Neural crest cell (in vitro differentiated cells): ENCODE data around the gene SLC22A16. TPM values are rescaled to one million over a fixed set of nuclear protein-coding genes. Genes with fewer than 3 reads are reported as not detected.
"Not testable (repeated sequence)": the region's sequence is repeated elsewhere in the genome, so short reads cannot be mapped to it uniquely, and the experiment has no call there.

Experiments used
- DNase-seq: peaks from one replicate; pipeline ENCODE4 v3.0.0; 2021; ENCODE audit warnings: low read depth, mixed read lengths, low spot score
- H3K27ac Mint-ChIP-seq: one replicate; pipeline ENCODE4 v1.8.0; 2021; ENCODE audit warnings: mild to moderate bottlenecking, mixed read lengths; ENCODE audit not compliant: unreplicated experiment
- H3K27me3 Mint-ChIP-seq: 2 replicates; pipeline ENCODE4 v1.8.0; 2021; ENCODE audit warnings: low read depth, mild to moderate bottlenecking, mixed read lengths
- H3K36me3 Mint-ChIP-seq: 2 replicates; pipeline ENCODE4 v1.8.0; 2021; ENCODE audit warnings: low read depth, mild to moderate bottlenecking, mixed read lengths
- H3K4me1 Mint-ChIP-seq: 2 replicates; pipeline ENCODE4 v1.8.0; 2021; ENCODE audit warnings: mixed read lengths
- H3K4me3 Mint-ChIP-seq: one replicate; pipeline ENCODE4 v1.8.0; 2021; ENCODE audit warnings: mild to moderate bottlenecking, mixed read lengths
- H3K9me3 Mint-ChIP-seq: 2 replicates; pipeline ENCODE4 v1.8.0; 2021; ENCODE audit warnings: mixed read lengths
- CTCF ChIP-seq: fragments of 200-600 bp; sonication (generic); conservative IDR thresholded peaks from 2 replicates; pipeline ENCODE4 v1.5.0; 2021; ENCODE audit warnings: antibody characterized with exemption, mild to moderate bottlenecking
- total RNA-seq: library from RNA; stranded (reverse); gene quantifications from 2 replicates; pipeline ENCODE4 v1.2.1, GENCODE V29; 2021

SLC22A16 gene
- total RNA-seq, 1 donor from 2014 or later: not detected

GRCh38 chr6:110488606-110489190 lies 12.3 kb upstream of the SLC22A16 start:
- H3K27me3 Mint-ChIP-seq: peaks cover 2% of the 10 kb centered on the region
- H3K9me3 Mint-ChIP-seq: peaks cover 2% of the 10 kb centered on the region
- no peak for TF ChIP-seq CTCF
- H3K4me3 Mint-ChIP-seq: no peak overlapping the region
- no peaks in the 10 kb centered on the region for H3K4me1 Mint-ChIP-seq
- DNase-seq: no peak
- H3K27ac Mint-ChIP-seq: no peak overlapping the region
- H3K36me3 Mint-ChIP-seq: no peaks in the 10 kb centered on the region

GRCh38 chr6:110487968-110488381 lies 11.6 kb upstream of the SLC22A16 start:
- H3K36me3 Mint-ChIP-seq, H3K27ac Mint-ChIP-seq, H3K9me3 Mint-ChIP-seq, H3K4me1 Mint-ChIP-seq, H3K27me3 Mint-ChIP-seq, H3K4me3 Mint-ChIP-seq, DNase-seq: not testable (repeated sequence)

GRCh38 chr6:110486756-110487155 lies 10.3 kb upstream of the SLC22A16 start:
- DNase-seq: no peak
- Mint-ChIP-seq H3K9me3 (peaks cover 2% of the 10 kb centered on the region), H3K36me3 (no peaks in the 10 kb centered on the region), H3K4me1 (no peaks in the 10 kb centered on the region), H3K27ac (no peak overlapping the region), H3K4me3 (no peak overlapping the region), H3K27me3 (no peaks in the 10 kb centered on the region)
- no peak for TF ChIP-seq CTCF

GRCh38 chr6:110485491-110485890 lies 9.1 kb upstream of the SLC22A16 start:
- no peak for TF ChIP-seq CTCF
- no peaks in the 10 kb centered on the region for H3K4me1 Mint-ChIP-seq
- H3K4me3 Mint-ChIP-seq: no peak overlapping the region
- H3K27ac Mint-ChIP-seq: no peak overlapping the region
- H3K27me3 Mint-ChIP-seq: no peaks in the 10 kb centered on the region
- no peaks in the 10 kb centered on the region for H3K9me3 Mint-ChIP-seq
- H3K36me3 Mint-ChIP-seq: no peaks in the 10 kb centered on the region
- DNase-seq: no peak

- Mint-ChIP-seq H3K4me3 (no peak overlapping the region), H3K4me1 (no peaks in the 10 kb centered on the region), H3K36me3 (no peaks in the 10 kb centered on the region), H3K27me3 (no peaks in the 10 kb centered on the region), H3K9me3 (peaks cover 2% of the 10 kb centered on the region), H3K27ac (no peak overlapping the region)
- DNase-seq: no peak
- no peak for TF ChIP-seq CTCF
These were observed 7.9 kb upstream of the SLC22A16 start for GRCh38 chr6:110484321-110484720.

GRCh38 chr6:110482774-110483400 lies 6.5 kb upstream of the SLC22A16 start:
- H3K4me1 Mint-ChIP-seq: no peaks in the 10 kb centered on the region
- no peak for DNase-seq
- H3K36me3 Mint-ChIP-seq: no peaks in the 10 kb centered on the region
- H3K9me3 Mint-ChIP-seq: peaks cover 2% of the 10 kb centered on the region
- TF ChIP-seq CTCF: no peak
- no peak overlapping the region for H3K4me3 Mint-ChIP-seq
- no peaks in the 10 kb centered on the region for H3K27me3 Mint-ChIP-seq
- no peak overlapping the region for H3K27ac Mint-ChIP-seq
